H9 (cell line): Measurements from ENCODE around the gene OR3A1. TPM values are rescaled to one million over a fixed set of nuclear protein-coding genes. Genes with fewer than 3 reads are reported as not detected.
"Not testable (repeated sequence)": the region's sequence is repeated elsewhere in the genome, so short reads cannot be mapped to it uniquely, and the experiment has no call there.

Source experiments
- DNase-seq: peaks from one replicate; pipeline ENCODE4 v3.0.0-alpha.2; 2017
- H2AFZ ChIP-seq: one replicate; pipeline ENCODE4 v1.6.1; 2013; ENCODE audit warnings: mild to moderate bottlenecking, low read length, control low read depth, moderate library complexity
- H2AK5ac ChIP-seq: 2 replicates; pipeline ENCODE4 v1.6.1; 2013; ENCODE audit warnings: low read length, control low read depth, mixed read lengths; ENCODE audit not compliant: insufficient read length
- H2BK120ac ChIP-seq: one replicate; pipeline ENCODE4 v1.6.1; 2013; ENCODE audit warnings: low read depth, mild to moderate bottlenecking, low read length, control low read depth, inconsistent platforms; ENCODE audit not compliant: poor library complexity, severe bottlenecking
- H2BK12ac ChIP-seq: 2 replicates; pipeline ENCODE4 v1.6.1; 2013; ENCODE audit warnings: low read length, control low read depth, mixed read lengths, low read depth; ENCODE audit not compliant: insufficient read length
- H2BK15ac ChIP-seq: 2 replicates; pipeline ENCODE4 v1.6.1; 2013; ENCODE audit warnings: low read depth, low read length, control low read depth
- H2BK20ac ChIP-seq: one replicate; pipeline ENCODE4 v1.6.1; 2013; ENCODE audit warnings: low read depth, mild to moderate bottlenecking, low read length, control low read depth, inconsistent platforms; ENCODE audit not compliant: poor library complexity, severe bottlenecking
- H2BK5ac ChIP-seq: 2 replicates; pipeline ENCODE4 v1.6.1; 2013; ENCODE audit warnings: low read length, control low read depth, mixed read lengths; ENCODE audit not compliant: insufficient read length
- H3K14ac ChIP-seq: 2 replicates; pipeline ENCODE4 v1.6.1; 2013; ENCODE audit warnings: low read length, control low read depth; ENCODE audit not compliant: insufficient read depth
- H3K18ac ChIP-seq: 2 replicates; pipeline ENCODE4 v1.6.1; 2013; ENCODE audit warnings: low read depth, mild to moderate bottlenecking, mixed read lengths, low read length, control low read depth; ENCODE audit not compliant: insufficient read length
- H3K23ac ChIP-seq: 2 replicates; pipeline ENCODE4 v1.6.1; 2013; ENCODE audit warnings: low read length, control low read depth, mixed read lengths, low read depth; ENCODE audit not compliant: insufficient read length
- H3K23me2 ChIP-seq: 2 replicates; pipeline ENCODE4 v1.6.1; 2013; ENCODE audit warnings: low read depth, mild to moderate bottlenecking, mixed read lengths, low read length, control low read depth; ENCODE audit not compliant: insufficient read length, poor library complexity, severe bottlenecking
- H3K27ac ChIP-seq: 2 replicates; pipeline ENCODE4 v1.5.1; 2013; ENCODE audit warnings: low read length, control low read depth, mixed read lengths, low read depth; ENCODE audit not compliant: insufficient read length
- H3K27me3 ChIP-seq: 2 replicates; pipeline ENCODE4 v1.6.1; 2013; ENCODE audit warnings: low read length, control low read depth, inconsistent platforms; ENCODE audit not compliant: insufficient read depth
- H3K4ac ChIP-seq: 2 replicates; pipeline ENCODE4 v1.6.1; 2013; ENCODE audit warnings: low read depth, mild to moderate bottlenecking, control low read depth, inconsistent platforms, low read length, moderate library complexity
- H3K4me1 ChIP-seq: 2 replicates; pipeline ENCODE4 v1.6.1; 2013; ENCODE audit warnings: low read length, control low read depth, inconsistent platforms; ENCODE audit not compliant: insufficient read depth
- H3K4me2 ChIP-seq: 2 replicates; pipeline ENCODE4 v1.6.1; 2013; ENCODE audit warnings: low read length, control low read depth, mixed read lengths; ENCODE audit not compliant: insufficient read length, insufficient read depth
- H3K56ac ChIP-seq: 2 replicates; pipeline ENCODE4 v1.6.1; 2013; ENCODE audit warnings: low read depth, mild to moderate bottlenecking, mixed read lengths, low read length, control low read depth; ENCODE audit not compliant: insufficient read length
- H3K79me1 ChIP-seq: 2 replicates; pipeline ENCODE4 v1.6.1; 2013; ENCODE audit warnings: low read depth, mild to moderate bottlenecking, moderate library complexity, low read length, control low read depth, inconsistent platforms; ENCODE audit not compliant: insufficient read depth, poor library complexity, severe bottlenecking
- H3K79me2 ChIP-seq: 2 replicates; pipeline ENCODE4 v1.6.1; 2013; ENCODE audit warnings: low read length, control low read depth, inconsistent platforms; ENCODE audit not compliant: insufficient read depth
- H3K9ac ChIP-seq: 2 replicates; pipeline ENCODE4 v1.6.1; 2013; ENCODE audit warnings: low read length, control low read depth, mixed read lengths; ENCODE audit not compliant: insufficient read length; ENCODE audit errors: extremely low read depth
- H3K9me3 ChIP-seq: one replicate; pipeline ENCODE4 v1.6.1; 2013; ENCODE audit warnings: low read depth, low read length, inconsistent platforms; ENCODE audit not compliant: control insufficient read depth
- H3T11ph ChIP-seq: one replicate; pipeline ENCODE4 v1.6.1; 2013; ENCODE audit warnings: mild to moderate bottlenecking, low read length, control low read depth, inconsistent platforms
- H4K20me1 ChIP-seq: one replicate; pipeline ENCODE4 v1.6.1; 2013; ENCODE audit not compliant: control insufficient read depth, insufficient read length, insufficient read depth
- H4K5ac ChIP-seq: 2 replicates; pipeline ENCODE4 v1.6.1; 2013; ENCODE audit warnings: low read depth, mild to moderate bottlenecking, mixed read lengths, low read length, control low read depth; ENCODE audit not compliant: insufficient read length
- H4K8ac ChIP-seq: replicated peaks from 2 replicates; pipeline ENCODE4 v1.6.1; 2013; ENCODE audit warnings: low read length, control low read depth, mixed read lengths, low read depth; ENCODE audit not compliant: insufficient read length
- H4K91ac ChIP-seq: 2 replicates; pipeline ENCODE4 v1.6.1; 2013; ENCODE audit warnings: low read depth, mild to moderate bottlenecking, moderate library complexity, mixed read lengths, low read length, control low read depth; ENCODE audit not compliant: insufficient read length
- H3K27ac Mint-ChIP-seq, 3 experiments: 2 replicates in 2 of 3; 3 replicates in 1 of 3; pipeline ENCODE4 v1.8.0; 2020 to 2021; ENCODE audit warnings: mixed read lengths in 3 of 3, mild to moderate bottlenecking in 1 of 3, moderate library complexity in 1 of 3
- H3K27me3 Mint-ChIP-seq: 2 replicates; pipeline ENCODE4 v1.8.0; 2021; ENCODE audit warnings: low read depth, mild to moderate bottlenecking, moderate library complexity, mixed read lengths
- H3K36me3 Mint-ChIP-seq, 3 experiments: 2 replicates in 2 of 3; 3 replicates in 1 of 3; pipeline ENCODE4 v1.8.0; 2020 to 2021; ENCODE audit warnings: low read depth in 3 of 3, mixed read lengths in 3 of 3; ENCODE audit not compliant: insufficient read depth in 1 of 3
- H3K4me1 Mint-ChIP-seq, 2 experiments: 2 replicates each; pipeline ENCODE4 v1.8.0; 2020; ENCODE audit warnings: mixed read lengths in 2 of 2
- H3K4me3 Mint-ChIP-seq, 2 experiments: 2 replicates in 1 of 2; 3 replicates in 1 of 2; pipeline ENCODE4 v1.8.0; 2020 to 2021; ENCODE audit warnings: mild to moderate bottlenecking in 2 of 2, mixed read lengths in 2 of 2, moderate library complexity in 1 of 2
- H3K9me3 Mint-ChIP-seq, 2 experiments: 2 replicates in 1 of 2; 3 replicates in 1 of 2; pipeline ENCODE4 v1.8.0; 2020; ENCODE audit warnings: mild to moderate bottlenecking in 2 of 2, mixed read lengths in 2 of 2, moderate library complexity in 1 of 2
- WGBS: extraction: QIAGEN DNeasy Blood & Tissue Kit; methylation state at CpG from one replicate; pipeline ENCODE4 v1.1.7; 2013; ENCODE audit warnings: missing lambda C conversion rate, low lambda C conversion rate, mixed read lengths; ENCODE audit not compliant: insufficient read length; ENCODE audit errors: extremely low coverage; 5-methylcytosine and 5-hydroxymethylcytosine counted together
- total RNA-seq: library from RNA; stranded (reverse); gene quantifications from 2 replicates; pipeline ENCODE4 v1.2.1, GENCODE V29; 2021
- TF ChIP-seq, protein P1 (sequence below): fragments of 200-600 bp; sonication (generic); conservative IDR thresholded peaks from 3 replicates; pipeline ENCODE4 v1.8.0; 2021; ENCODE audit warnings: antibody characterized with exemption, mild to moderate bottlenecking

OR3A1 gene
- total RNA-seq, 1 experiment from 2014 or later: not detected

DNA sequence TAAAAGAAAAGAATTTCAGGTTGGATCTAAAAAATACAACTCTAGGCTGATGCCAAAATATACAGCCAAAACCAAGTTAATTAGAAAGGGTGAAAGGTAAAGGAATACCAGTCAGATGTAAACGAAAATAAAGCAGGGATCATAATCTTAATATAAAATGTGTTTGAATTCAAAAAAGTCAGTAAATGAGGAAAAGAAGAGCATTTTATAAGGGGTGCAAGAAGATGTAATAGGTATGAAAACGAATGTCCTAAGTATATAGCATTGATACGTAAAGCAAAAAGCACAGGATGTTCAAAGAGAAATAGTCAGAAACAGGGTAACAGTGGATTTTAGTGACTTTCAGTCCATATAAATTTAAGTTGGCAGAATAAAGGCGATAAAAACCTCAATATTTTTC, 2.5 kb downstream of the OR3A1 start:
- no CpG with 5 or more reads among the region's 4 CpGs for WGBS
- no peak for DNase-seq
- H2BK120ac ChIP-seq: no peak overlapping the region

DNA sequence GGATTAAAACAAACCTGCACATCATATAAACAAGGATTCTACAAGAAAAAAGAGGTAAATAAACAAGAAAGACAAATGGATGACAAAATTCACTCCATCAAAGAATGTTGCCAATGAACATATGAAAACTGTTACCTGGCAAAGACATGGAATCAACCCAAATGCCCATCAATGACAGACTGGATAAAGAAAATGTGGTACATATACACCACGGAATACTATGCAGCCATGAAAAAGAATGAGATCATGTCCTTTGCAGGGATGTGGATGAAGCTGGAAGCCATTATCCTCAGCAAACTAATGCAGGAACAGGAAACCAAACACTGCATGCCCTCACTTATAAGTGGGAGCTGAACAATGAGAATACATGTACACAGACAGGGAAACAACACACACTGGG, 4.6 kb downstream of the OR3A1 start:
- H3K14ac ChIP-seq, H3K79me1 ChIP-seq, H4K20me1 ChIP-seq, H4K91ac ChIP-seq, H3K9ac ChIP-seq, H4K5ac ChIP-seq, H3K27me3 Mint-ChIP-seq, H2BK12ac ChIP-seq, H3K4ac ChIP-seq, H2BK120ac ChIP-seq, H3K4me3 Mint-ChIP-seq, H2AFZ ChIP-seq, H3K18ac ChIP-seq, H3K23me2 ChIP-seq, H2BK15ac ChIP-seq, H3K4me1 Mint-ChIP-seq, H2BK20ac ChIP-seq, H3K4me1 ChIP-seq, H3K23ac ChIP-seq, H3K56ac ChIP-seq, H3K4me2 ChIP-seq, H3K27ac ChIP-seq, DNase-seq, H3K79me2 ChIP-seq, H3K27ac Mint-ChIP-seq, H2BK5ac ChIP-seq, H2AK5ac ChIP-seq, H3T11ph ChIP-seq, H3K27me3 ChIP-seq, H4K8ac ChIP-seq: not testable (repeated sequence)
- Mint-ChIP-seq H3K9me3 (peaks cover 73 to 97% of the 10 kb centered on the region in 2 experiments), H3K36me3 (peaks cover 3 to 40% (median 7%) of the 10 kb centered on the region in 3 experiments; a peak in 5 of 7 replicates)
- no CpG with 5 or more reads among the region's 1 CpG for WGBS
- H3K9me3 ChIP-seq: peaks cover 73% of the 10 kb centered on the region

More for the DNA sequence above, 2.5 kb downstream of the OR3A1 start:
- no peaks in the 10 kb centered on the region for H3K4me1 Mint-ChIP-seq
- no peaks in the 10 kb centered on the region for H3K4me1 ChIP-seq
- H4K5ac ChIP-seq: no peak overlapping the region
- H3K9me3 Mint-ChIP-seq: peaks cover 60 to 93% of the 10 kb centered on the region in 2 experiments
- H3K56ac ChIP-seq: no peak overlapping the region
- H3K4ac ChIP-seq: no peak overlapping the region
- peaks cover 65% of the 10 kb centered on the region for H3K9me3 ChIP-seq
- TF ChIP-seq, protein P1, sequence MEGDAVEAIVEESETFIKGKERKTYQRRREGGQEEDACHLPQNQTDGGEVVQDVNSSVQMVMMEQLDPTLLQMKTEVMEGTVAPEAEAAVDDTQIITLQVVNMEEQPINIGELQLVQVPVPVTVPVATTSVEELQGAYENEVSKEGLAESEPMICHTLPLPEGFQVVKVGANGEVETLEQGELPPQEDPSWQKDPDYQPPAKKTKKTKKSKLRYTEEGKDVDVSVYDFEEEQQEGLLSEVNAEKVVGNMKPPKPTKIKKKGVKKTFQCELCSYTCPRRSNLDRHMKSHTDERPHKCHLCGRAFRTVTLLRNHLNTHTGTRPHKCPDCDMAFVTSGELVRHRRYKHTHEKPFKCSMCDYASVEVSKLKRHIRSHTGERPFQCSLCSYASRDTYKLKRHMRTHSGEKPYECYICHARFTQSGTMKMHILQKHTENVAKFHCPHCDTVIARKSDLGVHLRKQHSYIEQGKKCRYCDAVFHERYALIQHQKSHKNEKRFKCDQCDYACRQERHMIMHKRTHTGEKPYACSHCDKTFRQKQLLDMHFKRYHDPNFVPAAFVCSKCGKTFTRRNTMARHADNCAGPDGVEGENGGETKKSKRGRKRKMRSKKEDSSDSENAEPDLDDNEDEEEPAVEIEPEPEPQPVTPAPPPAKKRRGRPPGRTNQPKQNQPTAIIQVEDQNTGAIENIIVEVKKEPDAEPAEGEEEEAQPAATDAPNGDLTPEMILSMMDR: no peak
- no peak overlapping the region for H4K8ac ChIP-seq
- no peak overlapping the region for H3K4me3 Mint-ChIP-seq
- no peak overlapping the region for H2BK5ac ChIP-seq
- no peak overlapping the region for H2BK20ac ChIP-seq
- H3K27ac ChIP-seq: no peak overlapping the region
- H2AFZ ChIP-seq: no peak overlapping the region
- no peaks in the 10 kb centered on the region for H3K79me1 ChIP-seq
- H2BK15ac ChIP-seq: no peak overlapping the region
- H3K14ac ChIP-seq: no peak overlapping the region
- no peaks in the 10 kb centered on the region for H3K27me3 ChIP-seq
- H3K9ac ChIP-seq: no peak overlapping the region
- H3K36me3 Mint-ChIP-seq: peaks cover 3 to 35% (median 7%) of the 10 kb centered on the region in 3 experiments; a peak in 4 of 7 replicates
- H2AK5ac ChIP-seq: no peak overlapping the region
- H3K23ac ChIP-seq: no peak overlapping the region
- no peaks in the 10 kb centered on the region for H3K23me2 ChIP-seq
- H3K18ac ChIP-seq: no peak overlapping the region
- no peaks in the 10 kb centered on the region for H3K79me2 ChIP-seq
- no peaks in the 10 kb centered on the region for H4K20me1 ChIP-seq
- no peak overlapping the region for H3K4me2 ChIP-seq
- no peaks in the 10 kb centered on the region; the same call in 1 of the 2 replicates for H3K27me3 Mint-ChIP-seq
- H3K27ac Mint-ChIP-seq: no peak overlapping the region
- no peak overlapping the region for H3T11ph ChIP-seq
- no peak overlapping the region for H2BK12ac ChIP-seq
- H4K91ac ChIP-seq: no peak overlapping the region
